ENCODE results near the gene CCDC192.

DNA sequence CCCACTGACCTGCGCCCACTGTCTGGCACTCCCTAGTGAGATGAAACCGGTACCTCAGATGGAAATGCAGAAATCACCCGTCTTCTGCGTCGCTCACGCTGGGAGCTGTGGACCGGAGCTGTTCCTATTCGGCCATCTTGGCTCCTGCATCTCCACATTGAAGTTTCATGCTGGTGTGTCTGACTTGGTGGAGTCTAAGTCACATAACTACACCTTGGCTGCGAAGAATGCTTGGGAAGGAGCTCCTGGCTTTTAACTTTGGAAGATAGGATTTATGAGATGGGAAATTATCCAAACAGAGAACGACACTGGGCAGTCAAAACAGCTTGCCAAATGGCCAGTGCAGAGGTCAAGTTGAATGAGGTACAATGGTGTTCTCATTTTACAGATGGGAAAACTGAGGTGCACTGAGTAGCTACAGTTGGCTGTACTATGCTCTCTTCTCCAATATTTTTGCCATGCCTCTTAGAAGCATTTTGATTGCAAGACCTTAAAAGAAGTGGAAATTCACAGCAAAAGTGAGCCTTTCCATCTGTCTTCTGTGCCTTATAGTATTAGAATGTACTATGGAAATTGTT lies 36.7 kb downstream of the CCDC192 start:
- TF ChIP-seq, protein P1, sequence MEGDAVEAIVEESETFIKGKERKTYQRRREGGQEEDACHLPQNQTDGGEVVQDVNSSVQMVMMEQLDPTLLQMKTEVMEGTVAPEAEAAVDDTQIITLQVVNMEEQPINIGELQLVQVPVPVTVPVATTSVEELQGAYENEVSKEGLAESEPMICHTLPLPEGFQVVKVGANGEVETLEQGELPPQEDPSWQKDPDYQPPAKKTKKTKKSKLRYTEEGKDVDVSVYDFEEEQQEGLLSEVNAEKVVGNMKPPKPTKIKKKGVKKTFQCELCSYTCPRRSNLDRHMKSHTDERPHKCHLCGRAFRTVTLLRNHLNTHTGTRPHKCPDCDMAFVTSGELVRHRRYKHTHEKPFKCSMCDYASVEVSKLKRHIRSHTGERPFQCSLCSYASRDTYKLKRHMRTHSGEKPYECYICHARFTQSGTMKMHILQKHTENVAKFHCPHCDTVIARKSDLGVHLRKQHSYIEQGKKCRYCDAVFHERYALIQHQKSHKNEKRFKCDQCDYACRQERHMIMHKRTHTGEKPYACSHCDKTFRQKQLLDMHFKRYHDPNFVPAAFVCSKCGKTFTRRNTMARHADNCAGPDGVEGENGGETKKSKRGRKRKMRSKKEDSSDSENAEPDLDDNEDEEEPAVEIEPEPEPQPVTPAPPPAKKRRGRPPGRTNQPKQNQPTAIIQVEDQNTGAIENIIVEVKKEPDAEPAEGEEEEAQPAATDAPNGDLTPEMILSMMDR (IDR thresholded peaks at IDR 0.05), result no peak
- no peak for TF ChIP-seq POLR2A (IDR thresholded peaks at IDR 0.05)

All from transverse colon (tissue), 3 donors.